ENCODE results near the gene FAIM.
"Not testable (repeated sequence)": the region's sequence is repeated elsewhere in the genome, so short reads cannot be mapped to it uniquely, and the experiment has no call there.

The FAIM gene

GRCh38 chr3:138680974-138681373 lies 72.4 kb downstream of the FAIM start:
- DNase-seq (ENCODE audit: low read depth): not testable (repeated sequence)

- no peak for DNase-seq (ENCODE audit: low read depth)
These were observed 73.1 kb downstream of the FAIM start for GRCh38 chr3:138681463-138682220.

- DNase-seq (ENCODE audit: low read depth): no peak
These were observed 74.1 kb downstream of the FAIM start for GRCh38 chr3:138682648-138683047.
